NCI-H1417 treated with DMSO at 0.1 percent for 48 hours (cell line): ENCODE measurements around the gene DNAH5.
"Not testable (repeated sequence)": the region's sequence is repeated elsewhere in the genome, so short reads cannot be mapped to it uniquely, and the experiment has no call there.

ENCODE experiments used
- DNase-seq: peaks from one replicate; lab custom pipeline; 2025; lab: John Stamatoyannopoulos, UW

The DNAH5 gene

DNA sequence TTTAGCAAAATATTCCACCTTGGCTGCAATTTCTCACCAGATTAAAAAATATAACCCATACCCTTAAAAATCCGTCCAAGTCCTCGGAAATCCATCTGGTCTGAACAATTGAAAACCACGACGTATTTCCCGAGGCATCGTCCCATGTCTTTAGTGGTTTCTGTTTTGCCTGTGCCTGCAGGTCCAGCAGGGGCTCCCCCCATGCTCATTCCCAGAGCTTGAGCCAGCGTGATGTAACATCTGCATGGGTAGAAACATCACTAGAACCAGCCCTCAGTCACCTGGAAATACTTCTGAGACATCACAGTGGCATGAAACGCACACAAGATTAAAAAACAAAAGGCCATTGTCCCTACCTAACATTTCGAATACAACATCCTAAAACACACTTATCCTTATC is 114.0 kb downstream of the DNAH5 start:
- no peak for DNase-seq

DNA sequence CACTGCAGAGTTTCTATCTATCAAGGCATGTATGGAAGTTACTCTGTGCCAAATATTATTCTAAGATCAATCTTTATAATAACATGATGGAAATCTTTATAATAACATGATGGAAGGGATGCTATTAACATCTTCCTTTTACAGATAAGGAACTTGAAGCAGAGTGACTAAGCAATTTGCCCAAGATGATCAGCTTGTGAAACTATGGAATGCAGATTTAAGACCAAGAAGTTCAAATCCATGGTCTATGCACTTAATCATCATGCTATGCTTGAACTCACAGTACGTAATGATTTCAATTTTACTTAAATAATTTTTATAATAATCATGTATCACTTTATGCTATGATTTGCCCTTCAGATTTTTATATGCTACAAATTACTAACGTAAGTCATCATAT is 123.1 kb downstream of the DNAH5 start:
- no peak for DNase-seq

DNA sequence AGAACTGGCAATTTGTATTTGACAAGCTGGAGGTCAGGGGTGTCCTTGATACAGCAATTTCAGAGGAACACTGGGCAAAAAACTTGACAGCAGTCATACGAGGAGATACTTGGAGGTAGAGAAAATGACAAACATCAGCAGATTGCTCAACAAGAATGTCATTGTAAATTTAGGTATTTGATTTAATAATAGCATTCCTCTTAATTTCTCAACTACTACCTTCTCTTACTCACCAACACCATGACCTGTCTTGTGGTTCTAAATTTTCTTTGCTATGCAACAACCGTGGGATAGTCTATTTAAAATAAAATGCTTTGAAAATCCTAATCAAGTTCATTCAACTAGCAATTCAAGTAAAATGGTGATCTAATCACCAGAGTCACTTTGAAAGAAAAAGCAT is 128.4 kb downstream of the DNAH5 start:
- no peak for DNase-seq

DNA sequence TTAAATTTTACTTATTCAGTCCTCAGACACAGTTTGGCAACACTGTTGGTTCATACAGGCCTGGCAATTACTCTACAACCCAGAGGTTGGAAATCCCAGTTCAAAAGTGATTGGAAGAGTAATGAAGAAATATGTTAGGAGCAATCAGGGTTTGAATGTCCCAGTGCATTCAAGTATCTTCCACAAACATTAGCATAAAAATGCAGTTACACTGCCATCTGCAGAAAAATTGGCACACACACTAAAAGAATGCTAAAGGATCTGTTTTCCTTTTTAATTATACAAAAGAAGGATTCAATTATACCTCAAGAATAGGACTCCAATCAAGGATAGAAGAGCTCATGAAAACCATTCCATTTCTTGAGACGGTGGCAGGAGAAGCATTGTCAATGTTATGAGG is 130.2 kb downstream of the DNAH5 start:
- DNase-seq = no peak

DNA sequence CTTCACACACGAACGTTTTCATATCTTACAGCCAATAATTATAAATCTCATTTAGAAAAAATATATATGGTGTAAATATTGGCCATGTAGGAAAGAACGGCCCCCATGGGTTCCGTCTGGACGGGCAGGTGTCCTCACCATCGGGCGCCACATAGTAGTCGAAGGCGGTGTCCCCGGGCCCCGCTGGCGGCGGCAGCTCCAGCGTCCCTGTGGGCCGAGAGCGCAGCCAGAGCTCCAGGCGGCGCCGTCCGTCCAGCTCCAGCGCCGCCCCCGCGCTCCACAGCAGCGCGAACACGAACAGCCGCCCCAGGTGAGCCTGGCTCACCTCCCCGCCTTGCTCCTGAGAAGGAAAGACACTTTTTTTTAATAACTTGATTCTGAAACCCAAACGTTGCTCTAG is 134.6 kb downstream of the DNAH5 start:
- DNase-seq = no peak

DNA sequence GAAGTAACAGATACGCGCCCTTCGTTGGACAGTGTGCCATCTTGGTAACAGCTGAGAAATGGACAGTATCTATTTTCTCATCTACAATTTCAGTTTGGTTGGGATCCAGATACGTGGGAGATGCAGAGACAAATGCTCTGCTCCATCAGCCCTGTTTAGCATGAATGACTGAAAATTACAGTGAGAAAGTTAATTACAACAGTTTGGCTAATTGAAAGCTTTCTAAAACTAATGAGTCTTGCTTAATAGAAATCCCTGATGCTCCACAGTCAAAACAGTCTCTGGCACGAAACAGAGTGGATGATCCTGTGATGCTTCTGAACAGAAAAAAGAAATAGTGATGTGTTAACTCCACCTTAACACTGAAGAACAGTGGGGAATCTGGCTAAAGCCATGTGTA is 140.2 kb downstream of the DNAH5 start:
- no peak for DNase-seq

DNA sequence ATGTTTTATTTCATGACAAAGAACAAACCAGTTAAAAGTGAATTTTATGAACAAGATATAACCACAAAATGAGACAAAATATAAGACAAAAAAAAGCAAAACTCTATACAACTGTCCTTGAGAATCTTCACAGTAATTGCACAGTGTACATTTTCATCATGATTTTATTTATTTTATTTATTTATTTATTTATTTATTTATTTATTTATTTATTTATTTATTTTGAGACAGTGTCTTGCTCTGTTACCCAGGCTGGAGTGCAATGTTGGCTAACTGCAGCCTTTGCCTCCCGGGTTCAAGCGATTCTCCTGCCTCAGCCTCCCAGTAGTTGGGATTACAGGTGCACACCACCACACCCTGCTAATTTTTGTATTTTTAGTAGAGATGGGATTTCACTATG is 145.9 kb downstream of the DNAH5 start:
- DNase-seq = not testable (repeated sequence)

DNA sequence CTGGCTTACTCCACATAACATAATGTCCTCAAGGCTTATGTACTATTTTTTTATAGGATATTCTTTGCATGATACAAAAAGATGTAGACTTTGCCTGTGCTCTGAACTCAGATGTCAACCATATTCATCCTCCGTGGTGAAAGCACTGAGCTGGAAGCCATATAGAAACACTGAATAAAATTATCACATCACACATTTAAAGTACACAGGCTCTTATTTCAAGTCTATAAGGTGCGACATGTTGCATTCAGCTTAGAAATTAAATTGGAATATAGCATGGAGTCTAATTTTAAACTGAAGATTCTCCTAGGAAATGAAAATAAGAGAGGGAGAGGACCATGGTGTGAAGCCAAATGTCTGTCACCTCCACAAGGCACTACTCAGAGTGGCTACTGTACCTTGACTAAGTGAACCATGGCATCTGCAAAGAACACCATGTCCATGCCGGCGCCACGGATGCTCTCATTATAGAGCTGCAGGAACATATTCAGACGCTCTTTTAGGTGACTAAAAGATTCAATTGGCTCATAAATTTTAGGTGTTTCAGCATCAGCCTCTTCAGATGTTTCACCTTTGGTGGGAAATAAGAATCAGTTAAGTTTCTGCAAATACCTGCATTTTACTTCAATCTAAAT is 158.6 kb downstream of the DNAH5 start:
- no peak for DNase-seq

DNA sequence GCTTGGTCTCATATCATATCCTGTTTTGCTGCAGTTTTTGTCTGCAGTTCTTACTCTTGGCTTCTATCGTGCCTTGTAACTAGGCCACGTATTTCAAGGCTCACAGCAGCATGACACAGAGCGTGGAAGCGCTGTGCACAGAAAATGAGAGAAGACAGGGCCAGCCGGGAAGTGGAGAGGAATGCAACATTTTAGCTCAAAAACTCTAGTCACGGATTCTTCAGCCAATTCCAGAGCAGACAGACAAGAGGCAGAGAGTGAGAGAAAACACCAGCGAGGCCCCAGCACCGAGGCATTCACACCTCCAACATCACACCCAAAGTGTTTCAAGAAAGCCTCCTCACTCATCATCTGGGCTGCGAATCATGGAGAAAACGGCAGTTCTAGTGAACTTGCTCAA is 160.8 kb downstream of the DNAH5 start:
- DNase-seq = no peak

DNA sequence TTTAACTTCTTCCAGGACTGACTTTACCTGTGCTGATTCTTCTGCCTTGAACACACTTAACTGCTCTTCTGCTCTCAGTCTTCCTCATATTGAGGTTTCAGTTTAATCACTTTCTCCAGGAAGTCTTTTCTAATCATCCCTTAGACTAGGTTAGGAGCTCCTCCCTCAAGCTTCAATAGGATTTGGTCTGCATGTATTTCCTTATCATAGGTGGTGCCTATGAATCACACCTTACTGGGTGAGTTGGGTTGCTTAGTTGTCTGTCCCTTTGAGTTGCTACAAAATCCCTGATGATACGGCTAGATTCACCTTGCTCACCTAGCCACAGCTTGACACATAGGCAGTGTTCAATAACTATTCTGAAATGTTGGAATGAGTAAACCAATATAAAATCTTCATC is 164.4 kb downstream of the DNAH5 start:
- DNase-seq = no peak

DNA sequence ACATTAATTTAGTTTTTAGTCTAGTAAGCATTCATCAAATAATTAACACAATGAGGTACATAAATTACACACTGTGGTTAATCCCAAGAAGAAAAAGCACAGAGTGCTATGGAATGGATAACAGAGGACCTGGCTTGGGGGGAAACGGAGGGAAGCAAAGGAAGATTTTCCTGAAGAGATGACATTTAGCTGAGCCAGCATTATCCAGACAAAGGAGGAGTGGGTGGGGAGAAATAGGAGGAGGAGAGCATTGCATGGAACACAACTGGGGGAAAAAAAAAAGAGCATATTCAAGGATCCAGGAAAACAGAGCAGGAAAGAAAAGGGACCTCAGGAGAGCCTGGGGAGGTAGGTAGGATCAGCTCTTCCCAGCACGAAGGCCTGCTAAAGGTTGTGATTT is 170.8 kb downstream of the DNAH5 start:
- no peak for DNase-seq

DNA sequence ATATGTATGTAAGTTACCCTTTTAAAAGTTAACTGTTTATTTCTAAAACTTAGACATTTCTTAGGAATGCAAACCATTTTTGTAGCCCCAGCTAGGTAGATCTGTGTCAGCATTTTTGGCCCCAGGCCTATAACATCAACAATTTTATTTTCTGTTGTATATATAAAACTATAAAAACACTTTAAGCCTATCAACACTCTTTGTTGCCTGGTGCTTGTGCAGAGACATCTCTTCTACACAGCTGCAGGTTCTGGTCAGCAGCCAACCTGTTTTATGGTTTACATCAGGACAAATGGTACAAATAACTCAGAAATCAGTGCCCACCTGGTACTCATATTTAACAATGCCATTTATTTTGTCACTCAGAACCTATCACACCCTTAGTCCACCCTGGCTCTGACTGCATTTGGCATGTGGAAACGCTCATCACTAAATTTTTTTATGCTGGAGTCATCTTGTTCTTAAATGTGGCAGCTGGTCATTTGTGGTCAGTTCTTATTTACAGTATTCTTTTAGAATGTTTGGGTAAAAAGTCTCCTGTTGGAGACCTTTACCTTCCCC is 173.4 kb downstream of the DNAH5 start:
- no peak for DNase-seq

DNA sequence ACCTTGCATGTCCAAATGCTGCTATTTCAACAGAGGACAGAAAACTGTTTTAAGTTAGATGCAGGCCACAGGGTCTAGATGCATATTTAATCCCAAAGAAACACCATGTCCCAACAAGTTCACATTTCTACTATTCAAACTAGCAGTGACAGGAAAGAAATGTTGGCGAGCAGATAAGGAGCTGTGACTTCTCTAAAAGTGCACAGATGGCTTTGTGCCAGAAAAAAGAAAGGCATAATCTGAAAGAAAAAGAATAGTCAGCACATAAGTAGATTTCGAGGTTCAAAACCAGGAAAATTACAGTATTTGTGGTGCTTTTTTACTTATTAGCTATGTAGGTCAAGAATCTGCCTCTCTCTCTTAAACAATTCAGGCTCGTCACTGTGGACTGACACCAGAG is 178.3 kb downstream of the DNAH5 start:
- DNase-seq = no peak

DNA sequence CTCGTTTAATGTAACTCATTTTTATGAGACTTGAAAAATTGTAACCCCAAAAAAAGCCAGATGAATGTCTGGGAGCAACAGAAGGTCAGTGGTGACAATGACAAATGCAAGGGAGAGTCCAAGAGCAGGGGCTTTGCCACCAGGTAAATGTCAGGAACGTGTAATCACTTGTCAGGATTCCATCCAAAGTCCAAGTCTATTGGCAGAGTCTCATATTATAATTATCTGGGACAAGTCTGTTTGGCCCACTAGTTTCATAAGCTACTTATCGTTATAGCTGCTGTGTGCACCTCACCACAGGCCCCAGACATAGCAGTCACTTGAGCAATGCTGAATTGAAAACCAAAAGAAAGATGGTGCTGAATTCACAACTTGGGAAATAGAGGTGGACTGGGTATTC is 180.8 kb downstream of the DNAH5 start:
- DNase-seq = no peak

DNA sequence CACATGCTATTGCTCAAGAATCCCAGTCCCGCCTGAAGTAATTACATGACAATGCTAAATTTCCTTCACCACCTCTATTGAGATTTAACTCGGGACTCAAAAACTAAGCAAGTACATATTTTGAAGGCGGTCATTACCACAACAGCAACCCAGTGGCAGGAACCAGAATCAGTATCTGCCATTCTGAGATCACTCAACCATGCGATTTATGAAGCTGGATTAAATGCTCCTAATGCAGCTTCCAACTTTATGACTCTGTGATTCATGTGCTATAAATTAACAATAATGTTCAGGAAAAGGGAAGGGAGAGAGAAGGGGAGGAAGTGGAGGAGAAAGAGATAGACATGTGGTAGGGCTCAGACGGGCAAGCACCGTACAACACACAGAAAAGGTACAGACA is 194.7 kb downstream of the DNAH5 start:
- no peak for DNase-seq

DNA sequence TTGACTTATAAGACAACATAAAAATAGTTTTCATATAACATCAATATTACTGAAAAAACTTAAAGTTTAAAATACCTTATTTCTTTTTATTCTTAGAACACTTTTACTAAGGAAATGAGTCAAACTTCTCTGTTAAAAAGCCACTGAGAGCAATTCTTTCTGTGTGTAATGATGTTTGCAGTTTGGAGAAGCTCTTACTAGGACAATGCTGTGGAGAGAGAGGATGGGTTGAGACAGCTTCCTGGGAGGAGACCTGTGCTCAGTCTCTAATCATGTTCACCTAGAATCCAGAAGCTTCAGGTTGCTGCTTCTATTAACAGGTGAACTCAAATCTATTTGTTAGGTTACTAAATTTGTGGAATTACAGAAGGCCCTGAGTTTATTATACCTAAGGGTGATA is 198.5 kb downstream of the DNAH5 start:
- DNase-seq = no peak

DNA sequence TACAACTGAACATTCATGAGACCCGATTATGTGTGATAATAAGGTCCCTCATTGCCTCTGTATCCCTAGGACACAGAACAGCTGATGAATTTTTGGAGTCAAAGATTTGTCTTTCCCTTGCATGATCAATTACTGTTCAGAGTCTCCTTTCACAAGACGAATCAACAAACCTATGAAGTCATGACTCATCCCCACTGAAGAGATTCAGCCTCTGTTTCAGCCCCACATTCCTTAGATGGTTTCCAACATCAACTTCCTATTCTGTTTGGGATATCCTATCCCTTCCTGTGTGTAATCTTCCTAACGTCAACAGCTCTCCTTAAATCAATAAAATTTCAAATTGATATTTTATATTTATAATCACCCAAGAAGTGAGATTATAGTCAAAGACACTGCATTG is 199.0 kb downstream of the DNAH5 start:
- no peak for DNase-seq

DNA sequence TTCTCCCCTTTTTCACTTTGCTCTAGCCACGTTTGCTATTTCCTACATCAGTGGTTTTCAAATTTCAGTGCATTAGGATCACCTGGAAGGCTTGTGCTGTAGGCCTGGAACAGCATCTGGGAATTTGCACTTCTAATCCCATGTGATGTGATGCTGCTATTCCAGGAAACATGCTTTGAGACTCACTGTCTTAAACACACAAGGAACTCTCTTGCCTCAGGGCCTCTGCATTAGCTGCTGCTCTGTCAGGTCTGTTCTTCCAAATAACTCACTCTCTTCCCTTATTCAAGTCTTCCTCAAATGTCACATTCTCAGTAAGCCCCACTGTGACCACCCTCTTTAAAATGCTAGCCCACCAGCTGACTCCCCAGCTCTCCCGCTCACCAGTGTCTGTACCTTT is 204.0 kb downstream of the DNAH5 start:
- DNase-seq = no peak

DNA sequence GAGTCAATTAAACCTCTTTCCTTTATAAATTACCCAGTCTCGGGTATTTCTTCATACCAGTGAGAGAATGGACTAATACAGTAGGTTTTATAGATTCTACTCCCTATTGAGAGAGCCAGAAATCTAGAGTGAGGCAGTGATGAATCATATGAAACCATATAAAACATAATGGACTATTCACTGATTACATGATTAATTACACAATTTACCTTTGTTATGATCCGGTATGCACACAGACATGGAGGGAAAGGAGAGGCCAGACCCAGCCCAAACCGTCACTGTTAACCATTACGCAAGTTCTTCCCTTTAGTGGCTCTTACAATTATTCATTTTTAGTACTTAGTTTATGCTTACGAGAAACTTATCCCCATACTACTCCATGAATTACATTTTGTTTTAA is 205.0 kb downstream of the DNAH5 start:
- no peak for DNase-seq

DNA sequence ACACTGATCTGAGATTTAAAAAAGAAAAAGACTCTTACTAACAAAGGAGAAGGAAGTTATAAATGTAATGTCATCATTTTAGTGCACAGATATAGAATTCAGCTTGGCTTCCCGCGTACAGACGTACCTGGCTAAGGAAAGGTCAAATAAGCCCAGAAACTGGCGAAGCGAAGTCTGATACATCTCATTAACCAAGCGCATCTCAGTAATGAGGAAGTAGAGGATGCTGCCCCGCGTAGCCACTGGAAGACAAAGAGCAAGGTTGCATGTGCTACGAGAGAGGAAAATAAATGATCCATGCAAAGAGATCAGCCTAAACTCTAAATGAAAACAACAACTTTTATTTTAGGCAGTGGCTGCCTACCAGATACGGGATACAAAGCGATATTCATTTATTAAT is 208.8 kb downstream of the DNAH5 start:
- no peak for DNase-seq

DNA sequence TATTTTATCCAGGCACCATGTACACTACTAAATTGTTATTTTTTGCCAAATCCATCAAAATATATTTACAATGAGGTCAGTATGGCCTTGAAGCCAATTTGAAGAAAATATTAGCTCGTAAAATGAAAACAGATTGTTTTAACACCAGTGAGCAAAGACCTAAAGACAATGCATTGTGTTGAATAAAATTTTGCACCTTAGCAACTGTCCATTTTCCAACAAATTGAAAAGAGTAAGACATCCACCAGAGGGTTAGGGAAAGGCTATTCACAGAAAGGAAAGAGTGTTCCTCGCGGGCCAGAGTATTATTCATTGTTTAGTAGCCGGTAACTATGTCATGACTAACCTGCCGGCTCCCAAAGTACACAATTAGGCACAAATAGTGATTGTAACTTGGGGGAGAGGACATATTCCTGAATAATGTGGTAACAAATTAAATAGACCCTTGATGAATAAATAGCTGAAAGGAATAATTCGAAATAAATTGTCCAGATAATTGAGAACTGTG is 213.3 kb downstream of the DNAH5 start:
- no peak for DNase-seq

DNA sequence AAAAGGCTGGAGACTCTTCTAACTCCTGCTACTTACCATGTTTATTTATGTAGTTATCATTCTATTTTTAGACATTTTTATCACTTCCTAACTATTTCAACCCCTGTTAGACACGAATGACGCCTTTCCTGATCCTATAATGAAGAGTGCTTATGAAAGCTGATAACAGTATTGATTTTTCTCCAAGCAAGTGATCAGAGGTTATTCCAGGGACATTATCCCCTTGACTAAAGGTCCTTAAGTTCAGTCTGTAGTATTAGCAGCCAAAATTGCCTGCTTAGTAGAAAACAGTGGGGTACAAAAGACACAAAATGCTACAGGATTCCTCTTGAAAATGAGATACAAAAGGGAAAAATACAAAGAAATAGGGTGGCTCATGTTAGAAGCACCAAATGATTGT is 235.6 kb downstream of the DNAH5 start:
- no peak for DNase-seq

DNA sequence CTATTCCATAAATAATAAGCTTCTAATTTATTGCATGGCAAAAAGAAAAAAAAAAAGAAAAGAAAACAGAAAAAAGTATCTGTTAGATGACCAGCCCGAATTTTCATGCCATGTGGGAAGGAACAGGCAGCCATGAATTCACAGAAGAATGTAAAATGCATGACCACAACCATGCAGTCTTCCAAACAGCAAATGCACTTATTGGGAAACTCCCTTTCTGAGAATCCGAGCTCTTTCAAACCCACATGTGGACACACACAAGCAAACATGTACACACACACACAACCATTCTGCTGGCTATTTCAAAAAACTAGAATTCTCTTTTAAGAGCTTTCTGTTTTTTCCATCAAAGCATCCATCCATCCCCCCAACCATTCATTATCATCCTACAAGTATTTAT is 236.1 kb downstream of the DNAH5 start:
- no peak for DNase-seq

DNA sequence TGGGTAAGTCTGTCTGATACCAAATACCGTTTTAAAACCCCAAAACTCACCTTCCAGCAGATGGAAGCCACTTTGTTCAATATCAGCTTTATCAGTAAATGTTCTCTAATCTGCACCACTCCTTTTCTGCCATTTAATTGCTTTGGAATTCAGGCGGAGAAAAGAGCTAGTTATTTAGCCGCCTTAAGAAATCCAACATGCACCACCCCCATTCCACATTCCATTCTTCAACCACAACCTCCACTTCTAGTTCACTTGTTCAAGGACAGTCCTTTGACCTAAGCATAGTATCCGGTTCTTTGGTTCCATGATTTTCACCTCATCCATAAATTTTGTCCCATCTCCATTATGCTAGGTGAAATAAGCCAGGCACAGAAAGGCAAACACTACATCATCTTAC is 240.1 kb downstream of the DNAH5 start:
- DNase-seq = no peak
